ENCODE results near the gene PHF2. TPM values are rescaled to one million over a fixed set of nuclear protein-coding genes. Genes with fewer than 3 reads are reported as not detected.

Gene PHF2
- total and polyA plus RNA-seq, 3 experiments from 2014 or later, result 3.0 to 25.0 (median 22.4) TPM

- H3K36me3 Mint-ChIP-seq, result peaks cover 0 to 60% (median 6%) of the 10 kb centered on the region in 3 donors
- no peaks in the 10 kb centered on the region for H3K4me1 Mint-ChIP-seq
- no peaks in the 10 kb centered on the region for H3K27me3 Mint-ChIP-seq
- peak in 2 of 5 donors; percentile 0 to 41 for DNase-seq
- Histone ChIP-seq H3K4me1 (ENCODE audit: insufficient read depth, low read length) (no peaks in the 10 kb centered on the region), H3K4me3 (ENCODE audit: low read length) (no peak overlapping the region), H3K27ac (ENCODE audit: low read depth, low read length) (no peak overlapping the region), H3K9me3 (ENCODE audit: low read length) (no peaks in the 10 kb centered on the region), H3K36me3 (ENCODE audit: insufficient read depth, low read length) (peaks cover 5% of the 10 kb centered on the region), H3K27me3 (ENCODE audit: insufficient read depth, low read length, poor library complexity, severe bottlenecking) (no peaks in the 10 kb centered on the region)
- peak overlapping the region in 1 of 8 donors; percentile 38 for H3K27ac Mint-ChIP-seq
- no peak overlapping the region for H3K4me3 Mint-ChIP-seq
- POLR2A ChIA-PET, result no interaction called here
- CTCF ChIA-PET, result no interaction called here
- no peaks in the 10 kb centered on the region for H3K9me3 Mint-ChIP-seq
Measured at GRCh38 chr9:93656426-93657239, 80.2 kb downstream of the PHF2 start.

- ChIA-PET CTCF (no interaction called here), POLR2A (no interaction called here)
- Mint-ChIP-seq H3K27ac (peak overlapping the region in 5 of 8 donors; percentile 21 to 97 (median 43)), H3K4me3 (no peak overlapping the region), H3K9me3 (no peaks in the 10 kb centered on the region), H3K4me1 (no peaks in the 10 kb centered on the region), H3K36me3 (peaks cover 0 to 53% (median 2%) of the 10 kb centered on the region in 3 donors), H3K27me3 (no peaks in the 10 kb centered on the region)
- Histone ChIP-seq H3K9me3 (ENCODE audit: low read length) (no peaks in the 10 kb centered on the region), H3K4me3 (ENCODE audit: low read length) (no peak overlapping the region), H3K27me3 (ENCODE audit: insufficient read depth, low read length, poor library complexity, severe bottlenecking) (no peaks in the 10 kb centered on the region), H3K27ac (ENCODE audit: low read depth, low read length) (no peak overlapping the region), H3K4me1 (ENCODE audit: insufficient read depth, low read length) (no peaks in the 10 kb centered on the region), H3K36me3 (ENCODE audit: insufficient read depth, low read length) (peaks cover 11% of the 10 kb centered on the region)
- DNase-seq, result peak in 1 of 5 donors; percentile 41
Measured at GRCh38 chr9:93657331-93658111, 81.1 kb downstream of the PHF2 start.

- peak in 1 of 5 donors; percentile 45 for DNase-seq
- H3K4me3 ChIP-seq (ENCODE audit: low read length), result no peak overlapping the region
- H3K9me3 ChIP-seq (ENCODE audit: low read length), result no peaks in the 10 kb centered on the region
- H3K27ac Mint-ChIP-seq, result peak overlapping the region in 3 of 8 donors; percentile 38 to 79 (median 68)
- no peak overlapping the region for H3K4me3 Mint-ChIP-seq
- POLR2A ChIA-PET, result no interaction called here
- no peaks in the 10 kb centered on the region for H3K4me1 ChIP-seq (ENCODE audit: insufficient read depth, low read length)
- H3K27ac ChIP-seq (ENCODE audit: low read depth, low read length), result no peak overlapping the region
- H3K9me3 Mint-ChIP-seq, result no peaks in the 10 kb centered on the region
- CTCF ChIA-PET, result no interaction called here
- H3K36me3 ChIP-seq (ENCODE audit: insufficient read depth, low read length), result peaks cover 11% of the 10 kb centered on the region
- H3K4me1 Mint-ChIP-seq, result no peaks in the 10 kb centered on the region
- no peaks in the 10 kb centered on the region for H3K27me3 Mint-ChIP-seq
- H3K36me3 Mint-ChIP-seq, result peaks cover 0 to 44% (median 0%) of the 10 kb centered on the region in 3 donors
- H3K27me3 ChIP-seq (ENCODE audit: insufficient read depth, low read length, poor library complexity, severe bottlenecking), result no peaks in the 10 kb centered on the region
Measured at GRCh38 chr9:93658184-93658925, 82.0 kb downstream of the PHF2 start.

DNA sequence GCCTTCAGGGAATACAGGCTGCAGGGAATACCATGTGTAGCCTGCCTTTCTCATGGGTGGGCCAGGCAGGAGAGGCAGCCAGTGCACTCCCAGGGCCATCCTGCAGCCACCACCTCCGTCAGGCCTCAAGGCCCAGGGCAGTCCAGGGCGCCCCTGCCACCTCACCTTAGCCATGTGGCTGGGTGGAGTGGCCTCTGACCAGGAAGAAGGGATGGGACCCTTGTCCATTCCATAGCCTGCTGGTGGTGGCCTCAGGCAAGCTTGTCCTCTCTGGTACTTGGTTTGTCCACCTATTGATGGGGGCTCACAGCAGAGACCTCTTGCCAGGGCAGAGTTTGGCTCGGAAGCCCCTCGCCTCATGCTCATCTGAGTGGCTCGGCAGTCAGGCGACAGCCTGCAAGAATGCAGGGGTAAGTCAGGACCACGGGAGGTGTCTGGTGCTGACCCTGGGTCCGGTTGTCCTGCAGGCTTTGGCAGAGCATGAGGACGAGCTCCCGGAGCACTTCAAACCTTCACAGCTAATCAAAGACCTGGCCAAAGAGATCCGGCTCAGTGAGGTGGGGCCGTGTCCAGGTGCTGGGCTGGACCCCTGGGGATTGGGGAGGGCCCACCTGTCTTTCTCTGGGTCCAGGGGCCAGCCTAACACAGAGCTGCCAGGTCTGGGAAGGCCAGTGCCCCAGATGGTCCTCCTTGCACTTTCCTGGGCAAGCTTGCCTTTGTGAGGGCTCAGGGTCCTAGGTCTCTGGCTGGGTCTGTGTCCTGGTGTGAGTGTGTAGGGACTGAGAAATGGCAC is 82.9 kb downstream of the PHF2 start:
- no peak overlapping the region for H3K4me3 Mint-ChIP-seq
- no peaks in the 10 kb centered on the region for H3K9me3 Mint-ChIP-seq
- DNase-seq, result peak in 1 of 5 donors; percentile 29
- POLR2A ChIA-PET, result no interaction called here
- no peaks in the 10 kb centered on the region for H3K27me3 Mint-ChIP-seq
- H3K4me1 Mint-ChIP-seq, result no peaks in the 10 kb centered on the region
- Histone ChIP-seq H3K4me3 (ENCODE audit: low read length) (no peak overlapping the region), H3K36me3 (ENCODE audit: insufficient read depth, low read length) (peaks cover 7% of the 10 kb centered on the region), H3K4me1 (ENCODE audit: insufficient read depth, low read length) (no peaks in the 10 kb centered on the region), H3K9me3 (ENCODE audit: low read length) (no peaks in the 10 kb centered on the region), H3K27me3 (ENCODE audit: insufficient read depth, low read length, poor library complexity, severe bottlenecking) (no peaks in the 10 kb centered on the region), H3K27ac (ENCODE audit: low read depth, low read length) (no peak overlapping the region)
- peaks cover 0 to 36% (median 0%) of the 10 kb centered on the region in 3 donors for H3K36me3 Mint-ChIP-seq
- H3K27ac Mint-ChIP-seq, result peak overlapping the region in 1 of 8 donors; percentile 60
- CTCF ChIA-PET, result no interaction called here

GRCh38 chr9:93659837-93660177 is 83.4 kb downstream of the PHF2 start:
- Histone ChIP-seq H3K4me1 (ENCODE audit: insufficient read depth, low read length) (no peaks in the 10 kb centered on the region), H3K9me3 (ENCODE audit: low read length) (no peaks in the 10 kb centered on the region), H3K4me3 (ENCODE audit: low read length) (no peak overlapping the region), H3K27ac (ENCODE audit: low read depth, low read length) (no peak overlapping the region), H3K36me3 (ENCODE audit: insufficient read depth, low read length) (peaks cover 7% of the 10 kb centered on the region), H3K27me3 (ENCODE audit: insufficient read depth, low read length, poor library complexity, severe bottlenecking) (no peaks in the 10 kb centered on the region)
- Mint-ChIP-seq H3K4me3 (no peak overlapping the region), H3K9me3 (no peaks in the 10 kb centered on the region), H3K27ac (no peak overlapping the region), H3K4me1 (no peaks in the 10 kb centered on the region), H3K27me3 (no peaks in the 10 kb centered on the region), H3K36me3 (peaks cover 0 to 31% (median 3%) of the 10 kb centered on the region in 3 donors)
- ChIA-PET POLR2A (no interaction called here), CTCF (no interaction called here)
- peak in 1 of 5 donors; percentile 27 for DNase-seq

GRCh38 chr9:93660352-93661046 is 84.1 kb downstream of the PHF2 start:
- H3K4me3 ChIP-seq (ENCODE audit: low read length), result no peak overlapping the region
- ChIA-PET CTCF (no interaction called here), POLR2A (no interaction called here)
- H3K36me3 ChIP-seq (ENCODE audit: insufficient read depth, low read length), result peaks cover 7% of the 10 kb centered on the region
- Mint-ChIP-seq H3K27me3 (no peaks in the 10 kb centered on the region), H3K4me1 (no peaks in the 10 kb centered on the region), H3K27ac (no peak overlapping the region), H3K4me3 (no peak overlapping the region), H3K9me3 (no peaks in the 10 kb centered on the region), H3K36me3 (peaks cover 0 to 30% (median 3%) of the 10 kb centered on the region in 3 donors)
- no peaks in the 10 kb centered on the region for H3K9me3 ChIP-seq (ENCODE audit: low read length)
- DNase-seq, result peak in 1 of 5 donors; percentile 28
- no peaks in the 10 kb centered on the region for H3K4me1 ChIP-seq (ENCODE audit: insufficient read depth, low read length)
- no peak overlapping the region for H3K27ac ChIP-seq (ENCODE audit: low read depth, low read length)
- no peaks in the 10 kb centered on the region for H3K27me3 ChIP-seq (ENCODE audit: insufficient read depth, low read length, poor library complexity, severe bottlenecking)

DNA sequence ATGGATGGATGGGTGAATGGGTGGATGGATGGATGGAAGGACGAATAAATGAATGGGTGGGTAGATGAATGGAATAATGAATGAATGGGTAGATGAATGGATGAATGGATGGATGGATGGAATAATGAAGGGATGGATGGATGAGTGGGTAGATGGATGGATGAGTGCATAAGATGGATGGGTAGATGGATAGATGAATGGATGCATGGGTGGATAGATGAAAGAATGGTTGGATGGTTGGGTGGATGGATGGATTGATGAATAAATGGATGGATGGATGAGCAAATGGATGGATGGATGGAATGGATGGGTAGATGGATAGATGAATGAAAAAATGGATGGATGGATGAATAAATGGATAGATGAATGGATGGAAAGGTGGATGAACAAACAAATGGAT is 85.2 kb downstream of the PHF2 start:
- Mint-ChIP-seq H3K9me3 (no peaks in the 10 kb centered on the region), H3K36me3 (peaks cover 0 to 32% (median 3%) of the 10 kb centered on the region in 3 donors), H3K27me3 (no peaks in the 10 kb centered on the region), H3K27ac (no peak overlapping the region), H3K4me3 (no peak overlapping the region), H3K4me1 (no peaks in the 10 kb centered on the region)
- ChIA-PET POLR2A (no interaction called here), CTCF (no interaction called here)
- H3K9me3 ChIP-seq (ENCODE audit: low read length), result no peaks in the 10 kb centered on the region
- no peak for DNase-seq
- H3K27me3 ChIP-seq (ENCODE audit: insufficient read depth, low read length, poor library complexity, severe bottlenecking), result no peaks in the 10 kb centered on the region
- H3K36me3 ChIP-seq (ENCODE audit: insufficient read depth, low read length), result peaks cover 7% of the 10 kb centered on the region
- H3K27ac ChIP-seq (ENCODE audit: low read depth, low read length), result no peak overlapping the region
- no peak overlapping the region for H3K4me3 ChIP-seq (ENCODE audit: low read length)
- H3K4me1 ChIP-seq (ENCODE audit: insufficient read depth, low read length), result no peaks in the 10 kb centered on the region
